Fibroblast of mammary gland (primary cell): ENCODE measurements around the gene TECTB.
A peak's percentile ranks its signal among the peaks of the same experiment; 100 is the strongest.

Source experiments
- DNase-seq: peaks from one replicate; pipeline ENCODE4 v3.0.0-alpha.2; 2010; ENCODE audit warnings: low read depth
- H3K4me3 ChIP-seq: 2 replicates; pipeline ENCODE4 v1.5.1; 2011; ENCODE audit warnings: low read depth, mild to moderate bottlenecking, low read length, moderate library complexity; ENCODE audit not compliant: control insufficient read depth
- CTCF ChIP-seq: conservative IDR thresholded peaks from 2 replicates; pipeline ENCODE4 v1.5.1; 2011; ENCODE audit warnings: low read depth, low read length, inconsistent platforms; ENCODE audit not compliant: control insufficient read depth, insufficient read depth

Gene TECTB

GRCh38 chr10:112311481-112311880 is 28.3 kb downstream of the TECTB start:
- DNase-seq, result no peak
- no peak for TF ChIP-seq CTCF
- H3K4me3 ChIP-seq, result no peak overlapping the region

GRCh38 chr10:112313234-112313633 is 30.0 kb downstream of the TECTB start:
- TF ChIP-seq CTCF, result no peak
- H3K4me3 ChIP-seq, result no peak overlapping the region
- DNase-seq, result no peak

- DNase-seq, result peak; percentile 78
- TF ChIP-seq CTCF, result no peak
- H3K4me3 ChIP-seq, result no peak overlapping the region
Measured at GRCh38 chr10:112313911-112314310, 30.7 kb downstream of the TECTB start.

- peak; percentile 96 for TF ChIP-seq CTCF
- no peak overlapping the region for H3K4me3 ChIP-seq
- peak; percentile 79 for DNase-seq
Measured at GRCh38 chr10:112314822-112315474, 31.7 kb downstream of the TECTB start.

GRCh38 chr10:112327678-112328077 is 44.5 kb downstream of the TECTB start:
- no peak for TF ChIP-seq CTCF
- H3K4me3 ChIP-seq, result no peak overlapping the region
- no peak for DNase-seq

GRCh38 chr10:112330162-112330561 is 47.0 kb downstream of the TECTB start:
- no peak for DNase-seq
- TF ChIP-seq CTCF, result no peak
- H3K4me3 ChIP-seq, result no peak overlapping the region
